Measurements from ENCODE around the gene SUMO2.
"Not testable (repeated sequence)": the region's sequence is repeated elsewhere in the genome, so short reads cannot be mapped to it uniquely, and the experiment has no call there.

The SUMO2 gene

GRCh38 chr17:75182569-75183436 is at the start of gene SUMO2:
Gene SUMO2, minus strand, starts transcription at chr17:75182959. Its CDS starts 125 bp downstream, at chr17:75182834.
- DNase-seq (ENCODE audit: low read depth in 3 of 3) = peak; percentile 88 to 97 (median 94)

- no peak for DNase-seq (ENCODE audit: low read depth in 3 of 3)
These were observed 49.1 kb upstream of the SUMO2 start for GRCh38 chr17:75231741-75232464.

- no peak for DNase-seq (ENCODE audit: low read depth in 3 of 3)
These were observed 48.3 kb upstream of the SUMO2 start for GRCh38 chr17:75231071-75231470.

- no peak for DNase-seq (ENCODE audit: low read depth in 3 of 3)
These were observed 46.1 kb upstream of the SUMO2 start for GRCh38 chr17:75228847-75229246.

GRCh38 chr17:75228305-75228704 is 45.5 kb upstream of the SUMO2 start:
- DNase-seq (ENCODE audit: low read depth in 3 of 3) = no peak

GRCh38 chr17:75227729-75228128 is 45.0 kb upstream of the SUMO2 start:
- DNase-seq (ENCODE audit: low read depth in 3 of 3) = no peak

GRCh38 chr17:75225016-75225415 is 42.3 kb upstream of the SUMO2 start:
- no peak for DNase-seq (ENCODE audit: low read depth in 3 of 3)

DNA sequence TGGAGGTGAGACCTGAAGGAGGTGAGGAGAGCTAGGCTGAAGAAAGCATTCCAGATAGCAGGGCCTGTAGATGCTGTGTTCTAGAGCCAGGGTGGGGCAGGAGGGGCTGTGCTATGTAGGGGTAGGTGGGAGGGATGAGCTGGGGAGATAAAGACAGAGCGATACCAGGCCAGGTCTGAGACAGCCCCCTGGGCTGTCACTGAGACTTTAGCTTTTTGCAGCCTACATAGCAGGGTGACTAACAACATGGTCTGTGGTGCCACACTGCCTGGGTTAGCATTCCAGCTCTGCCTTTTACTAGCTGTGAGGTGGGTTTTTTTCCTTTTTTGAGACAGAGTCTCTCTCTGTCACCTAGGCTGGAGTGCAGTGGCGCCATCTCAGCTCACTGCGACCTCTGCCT is 37.1 kb upstream of the SUMO2 start:
- DNase-seq (ENCODE audit: low read depth in 3 of 3) = no peak

GRCh38 chr17:75218131-75218530 is 35.4 kb upstream of the SUMO2 start:
- no peak for DNase-seq (ENCODE audit: low read depth in 3 of 3)

DNA sequence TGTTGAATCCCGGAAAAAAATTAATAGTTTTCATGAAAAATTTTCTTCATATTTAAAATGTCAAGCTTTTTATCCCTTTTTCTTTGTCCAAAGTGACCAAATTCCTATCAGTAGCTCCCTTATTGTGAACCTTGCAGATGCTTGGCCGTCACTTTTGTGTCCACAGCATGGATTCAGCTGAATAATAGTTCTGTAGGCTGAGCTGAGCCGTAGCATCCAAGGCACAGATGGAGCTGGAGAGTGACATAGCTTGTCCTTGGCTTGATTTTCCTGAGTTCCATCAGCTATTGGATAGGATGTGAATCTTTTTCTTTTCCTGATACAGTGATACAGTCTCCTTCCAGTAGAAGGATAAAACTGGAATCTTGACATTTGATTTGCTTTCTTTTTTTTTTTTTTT is 26.3 kb upstream of the SUMO2 start:
- DNase-seq (ENCODE audit: low read depth in 3 of 3) = no peak

- no peak for DNase-seq (ENCODE audit: low read depth in 3 of 3)
These were observed 25.4 kb upstream of the SUMO2 start for GRCh38 chr17:75208161-75208560.

GRCh38 chr17:75207760-75208159 is 25.0 kb upstream of the SUMO2 start:
- DNase-seq (ENCODE audit: low read depth in 3 of 3) = no peak

- not testable (repeated sequence) for DNase-seq (ENCODE audit: low read depth in 3 of 3)
These were observed 24.3 kb upstream of the SUMO2 start for GRCh38 chr17:75207050-75207407.

GRCh38 chr17:75205793-75206163 is 23.0 kb upstream of the SUMO2 start:
- DNase-seq (ENCODE audit: low read depth in 3 of 3) = no peak

GRCh38 chr17:75205037-75205792 is 22.5 kb upstream of the SUMO2 start, which contains the start of gene NUP85:
Gene NUP85, plus strand, starts transcription at chr17:75205679. Its CDS starts 83 bp downstream, at chr17:75205762.
- DNase-seq (ENCODE audit: low read depth in 3 of 3) = peak; percentile 82 to 93 (median 87)

GRCh38 chr17:75199886-75200618 is 17.3 kb upstream of the SUMO2 start:
- DNase-seq (ENCODE audit: low read depth in 3 of 3) = no peak

- DNase-seq (ENCODE audit: low read depth in 3 of 3) = no peak
These were observed 12.1 kb upstream of the SUMO2 start for GRCh38 chr17:75194879-75195278.

DNA sequence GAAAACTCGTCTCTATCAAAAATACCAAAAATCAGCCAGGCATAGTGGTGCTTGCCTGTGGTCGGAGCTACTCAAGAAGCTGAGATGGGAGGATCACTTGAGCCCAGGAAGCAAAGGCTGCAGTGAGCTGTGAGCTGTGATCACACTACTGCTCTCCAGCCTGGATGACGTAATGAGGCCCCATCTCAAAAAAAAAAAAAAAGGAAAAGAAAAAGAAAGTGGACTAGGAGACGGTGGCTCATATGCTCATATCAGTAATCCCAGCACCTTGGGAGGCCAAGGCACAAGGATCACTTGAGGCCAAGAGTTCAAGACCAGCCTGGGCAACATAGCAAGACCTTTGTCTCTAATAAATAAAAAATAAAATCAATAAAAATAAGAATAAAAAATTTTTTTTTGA is 8.8 kb upstream of the SUMO2 start:
- no peak for DNase-seq (ENCODE audit: low read depth in 3 of 3)

- no peak for DNase-seq (ENCODE audit: low read depth in 3 of 3)
These were observed 5.9 kb upstream of the SUMO2 start for GRCh38 chr17:75188614-75189013.

GRCh38 chr17:75183999-75184884 is 1.5 kb upstream of the SUMO2 start:
- no peak for DNase-seq (ENCODE audit: low read depth in 3 of 3)

GRCh38 chr17:75182319-75182568 is 515 bp downstream of the SUMO2 start:
- DNase-seq (ENCODE audit: low read depth in 3 of 3) = no peak

Data from stimulated activated CD4-positive, alpha-beta T cell treated with anti-CD3 and anti-CD28 coated beads, TNF-alpha, amount 100 ng/mL, for 24 hours (primary cell).